Activated CD8-positive, alpha-beta memory T cell treated with anti-CD3 and anti-CD28 coated beads for 4 hours (primary cell): ENCODE data around the gene STRIP2.
"Not testable (repeated sequence)": the region's sequence is repeated elsewhere in the genome, so short reads cannot be mapped to it uniquely, and the experiment has no call there.

ENCODE experiments used
- DNase-seq, 2 donors: peaks; one replicate each; pipeline ENCODE4 v3.0.0-alpha.2; 2020; ENCODE audit warnings: low read depth in 2 of 2

Gene STRIP2

DNA sequence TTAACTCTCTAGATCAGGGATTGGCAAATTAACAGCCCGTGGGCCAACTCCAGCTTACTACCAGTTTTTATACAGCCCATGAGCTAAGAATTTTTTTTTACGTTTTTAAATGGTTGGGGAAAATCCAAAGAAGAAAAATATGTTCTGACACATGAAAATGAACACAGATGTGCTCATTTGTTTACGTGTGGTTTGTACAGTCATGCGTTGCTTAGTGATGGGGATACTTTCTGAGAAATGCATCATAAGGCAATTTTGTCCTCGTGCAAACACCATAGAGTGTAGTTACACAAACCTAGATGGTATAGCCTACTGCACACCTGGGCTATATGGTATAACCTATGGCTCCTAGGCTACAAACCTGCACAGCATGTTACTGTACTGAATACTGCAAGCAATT is 59.8 kb downstream of the STRIP2 start:
- no peak for DNase-seq

DNA sequence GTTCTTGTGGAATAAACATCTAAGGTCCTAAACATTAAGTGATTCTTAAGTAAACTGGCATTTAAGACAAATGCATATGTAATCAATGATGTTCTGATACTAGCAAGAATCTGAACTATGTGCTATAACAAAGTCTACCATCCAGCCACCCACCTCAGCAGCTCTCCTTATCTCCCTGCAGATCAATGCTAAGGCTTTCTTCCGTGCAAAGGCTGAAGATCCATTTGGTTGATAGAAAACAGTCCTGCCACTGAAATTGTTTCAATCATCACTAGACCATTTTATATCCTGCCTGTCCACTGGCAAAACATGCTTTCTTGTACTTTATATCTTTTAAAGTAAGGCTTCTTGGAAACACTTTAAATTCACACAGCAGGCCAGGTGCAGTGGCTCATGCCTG is 61.8 kb downstream of the STRIP2 start:
- DNase-seq = no peak

DNA sequence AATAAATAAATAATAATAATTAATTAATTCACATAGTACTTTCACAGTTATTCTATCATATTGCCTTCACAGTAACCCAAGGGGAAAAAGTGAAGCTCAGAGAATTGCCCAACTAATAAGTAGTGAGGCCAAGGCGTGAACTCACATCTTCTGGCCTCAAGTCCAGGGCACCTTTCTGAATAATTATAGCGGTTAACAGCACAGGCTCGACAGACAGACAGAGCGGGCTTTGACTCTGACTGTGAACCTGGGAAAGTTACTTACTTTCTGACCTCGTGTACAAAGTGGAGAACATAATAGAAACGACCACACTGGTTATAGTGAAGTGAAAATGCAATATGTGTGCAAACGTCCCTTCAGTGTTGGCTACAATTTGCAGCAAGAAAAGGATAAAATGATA is 62.4 kb downstream of the STRIP2 start:
- no peak for DNase-seq

DNA sequence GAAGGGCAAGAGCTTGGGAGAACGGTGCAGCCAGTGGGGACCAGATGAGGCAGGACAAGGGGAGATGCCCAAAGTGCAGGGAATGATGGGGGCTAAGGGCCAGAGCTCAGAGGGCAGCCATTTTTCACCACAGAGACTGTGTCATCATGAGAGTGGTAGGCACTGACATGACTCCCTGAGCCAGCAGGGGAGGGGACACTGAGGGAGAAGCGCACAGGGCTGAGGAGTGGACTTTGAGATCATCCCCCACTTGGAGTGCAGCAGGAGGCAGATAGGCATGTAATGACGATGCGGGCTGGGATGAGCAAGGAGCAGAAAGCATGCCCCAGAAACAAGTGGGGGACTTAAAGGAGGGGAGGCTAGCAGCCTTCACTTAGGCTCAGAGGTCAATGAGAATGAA is 62.9 kb downstream of the STRIP2 start:
- no peak for DNase-seq

DNA sequence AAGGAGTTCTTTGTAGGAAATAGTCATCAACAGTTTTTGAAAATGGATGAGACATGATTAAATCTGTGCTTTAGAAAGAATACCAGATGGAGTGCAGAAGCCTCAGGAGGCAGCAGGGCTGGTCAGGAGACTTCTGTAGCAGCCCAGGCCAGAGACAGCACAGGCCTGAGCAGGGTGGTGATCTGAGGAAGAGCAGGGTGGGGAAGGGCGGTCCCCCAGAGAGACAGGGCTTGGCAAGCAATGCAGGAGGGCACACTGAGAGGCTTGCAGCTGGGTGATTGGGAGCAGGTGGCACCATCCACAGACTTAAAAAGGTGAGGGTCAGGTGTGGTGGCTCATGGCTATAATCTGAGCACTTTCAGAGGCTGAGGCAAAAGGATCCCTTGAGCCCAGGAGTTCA is 63.8 kb downstream of the STRIP2 start:
- no peak for DNase-seq

DNA sequence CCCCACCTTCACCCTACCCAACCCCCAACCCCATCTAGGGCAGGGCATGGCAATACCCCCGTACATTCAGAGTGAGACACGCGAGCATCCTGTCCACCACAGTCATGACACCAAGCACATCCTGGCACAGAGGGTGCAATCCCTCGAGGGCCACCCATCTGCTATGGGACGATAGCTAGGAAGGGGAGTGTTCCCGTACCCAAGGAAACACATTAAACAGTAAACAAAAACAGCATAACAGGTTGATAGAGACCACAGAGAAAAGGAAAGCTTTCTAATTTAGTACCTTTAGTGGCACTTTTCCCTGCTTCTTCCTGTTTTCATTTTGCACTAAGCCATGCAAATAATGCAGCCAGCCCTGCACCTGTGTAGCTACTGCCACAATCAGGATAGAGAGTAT is 65.8 kb downstream of the STRIP2 start:
- no peak for DNase-seq

DNA sequence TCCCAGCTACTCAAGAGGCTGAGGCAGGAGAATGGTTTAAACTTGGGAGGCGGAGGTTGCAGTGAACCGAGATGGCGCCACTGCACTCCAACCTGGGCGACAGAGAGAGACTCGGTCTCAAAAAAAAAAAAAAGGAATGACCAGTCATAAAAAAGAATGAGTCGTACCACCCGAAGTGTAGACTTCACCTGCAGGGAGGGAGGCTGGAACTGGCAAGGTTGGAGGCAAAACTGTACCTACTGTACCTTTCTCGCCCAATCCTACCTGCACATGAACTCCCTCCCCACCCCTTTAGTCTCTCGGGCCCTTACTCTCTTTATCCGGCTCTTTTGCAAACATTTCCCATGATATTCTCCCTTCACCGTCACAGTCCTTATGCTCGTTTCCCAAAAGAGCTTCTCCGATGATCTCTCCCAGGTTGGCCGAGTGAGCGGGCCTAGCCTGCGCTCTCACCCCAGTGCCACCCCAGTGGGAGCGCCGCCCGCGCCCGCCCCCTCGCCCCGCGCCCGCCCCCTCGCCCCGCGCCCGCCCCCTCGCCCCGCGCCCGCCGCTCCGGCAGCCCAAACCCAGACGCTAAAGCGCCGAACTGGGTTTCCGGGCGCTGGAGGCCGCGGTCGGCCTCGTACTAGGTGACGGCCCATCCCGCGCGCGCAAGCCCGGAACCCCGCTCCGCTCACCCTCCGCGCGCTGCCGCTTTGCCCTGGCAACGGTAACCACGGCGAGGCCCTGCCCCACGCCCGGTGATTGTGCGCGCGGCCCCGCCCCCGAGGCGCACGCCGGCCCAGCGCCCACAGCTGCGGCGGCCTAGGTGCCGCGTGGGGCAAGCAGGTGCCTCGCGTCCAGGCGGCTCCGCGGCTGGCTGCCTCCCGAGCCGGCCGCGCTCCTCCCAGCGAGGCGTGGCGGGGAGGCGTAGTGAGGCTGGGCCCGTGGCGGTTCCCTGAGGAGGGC is 67.8 kb downstream of the STRIP2 start, which contains the start of gene SMKR1:
Gene SMKR1 (plus strand): TSS at position 772 of the 948 bp plus-strand sequence. CDS start 294 bp downstream, outside the sequence.
- peak; percentile 84 to 87 for DNase-seq

DNA sequence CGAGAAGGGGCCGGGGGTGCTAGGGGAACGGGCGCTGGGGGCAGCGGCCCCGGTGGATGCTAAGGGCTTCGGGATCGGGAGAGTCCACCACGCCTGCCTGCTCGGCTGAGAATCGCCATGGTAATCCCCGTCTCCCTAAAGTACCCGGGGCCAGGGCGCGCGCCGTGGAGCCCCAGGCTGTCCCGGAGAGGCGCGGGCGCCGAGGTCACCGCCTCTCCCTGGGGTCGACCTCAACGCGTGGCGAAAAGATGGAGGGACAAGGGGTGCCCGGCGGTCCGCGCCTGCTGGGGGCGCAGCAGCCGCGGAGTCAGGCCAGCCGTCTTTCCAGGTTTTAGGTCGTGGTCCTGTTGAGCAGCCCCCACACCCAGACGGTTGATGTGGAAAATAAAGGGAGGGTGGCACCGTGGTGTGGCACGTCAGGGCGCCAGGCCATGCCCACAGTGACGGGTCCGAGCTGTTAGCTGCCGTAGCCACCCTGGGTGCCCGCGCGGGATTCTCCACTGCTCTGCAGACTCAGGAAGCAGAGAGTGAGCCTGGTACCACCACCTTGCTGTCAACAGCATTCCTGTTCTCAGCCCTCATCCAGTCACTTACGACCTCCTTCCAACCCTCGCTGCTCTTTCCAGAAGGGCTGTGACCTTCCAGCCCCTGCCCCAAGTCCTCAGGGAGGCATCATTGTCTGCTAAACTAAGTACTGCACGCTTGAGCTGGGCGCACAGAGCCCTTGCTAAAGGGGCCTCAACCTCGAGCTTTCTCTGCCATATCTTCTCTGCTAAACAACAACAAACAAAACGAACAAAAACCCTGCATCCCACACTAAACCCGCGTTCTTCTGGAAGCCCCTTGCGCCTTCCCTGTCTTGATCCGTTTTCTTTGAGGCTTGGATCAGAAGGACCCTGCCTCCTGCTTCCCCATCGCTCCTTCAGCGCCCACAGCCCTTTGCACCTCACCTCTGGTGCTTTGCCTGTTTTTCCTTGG is 68.8 kb downstream of the STRIP2 start:
- no peak for DNase-seq

DNA sequence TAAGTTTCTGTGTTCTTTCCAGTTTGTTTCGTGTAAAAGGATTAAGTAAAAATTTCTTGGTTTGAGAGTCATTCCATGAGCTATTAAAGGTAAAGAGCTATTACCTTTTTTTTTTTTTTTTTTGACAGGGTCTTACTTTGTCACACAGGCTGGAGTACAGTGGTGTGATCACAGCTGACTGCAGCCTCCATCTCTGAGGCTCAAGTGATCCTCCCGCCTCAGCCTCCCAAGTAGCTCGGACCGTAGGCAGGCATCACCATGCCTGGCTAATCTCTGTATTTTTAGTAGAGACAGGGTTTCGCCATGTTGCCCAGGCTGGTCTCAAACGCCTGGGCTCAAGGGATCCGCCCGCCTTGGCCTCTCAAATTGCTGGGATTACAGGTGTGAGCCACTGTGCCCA is 69.5 kb downstream of the STRIP2 start:
- no peak for DNase-seq

DNA sequence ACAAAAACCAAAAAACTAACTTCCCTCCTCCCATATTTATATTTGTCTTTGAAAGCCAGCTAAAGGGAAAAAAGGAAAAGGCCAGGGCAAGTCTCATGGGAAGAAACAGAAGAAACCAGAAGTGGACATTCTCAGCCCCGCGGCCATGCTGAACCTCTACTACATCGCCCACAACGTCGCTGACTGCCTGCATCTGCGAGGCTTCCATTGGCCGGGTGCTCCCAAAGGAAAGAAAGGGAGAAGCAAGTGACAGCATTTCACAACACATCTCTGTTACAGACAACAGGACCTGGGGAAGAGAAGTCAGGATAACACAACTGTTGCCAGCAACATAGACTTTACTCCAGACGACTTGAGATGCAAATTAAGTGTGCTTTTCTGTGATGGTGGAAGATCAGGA is 78.0 kb downstream of the STRIP2 start:
- DNase-seq = no peak

DNA sequence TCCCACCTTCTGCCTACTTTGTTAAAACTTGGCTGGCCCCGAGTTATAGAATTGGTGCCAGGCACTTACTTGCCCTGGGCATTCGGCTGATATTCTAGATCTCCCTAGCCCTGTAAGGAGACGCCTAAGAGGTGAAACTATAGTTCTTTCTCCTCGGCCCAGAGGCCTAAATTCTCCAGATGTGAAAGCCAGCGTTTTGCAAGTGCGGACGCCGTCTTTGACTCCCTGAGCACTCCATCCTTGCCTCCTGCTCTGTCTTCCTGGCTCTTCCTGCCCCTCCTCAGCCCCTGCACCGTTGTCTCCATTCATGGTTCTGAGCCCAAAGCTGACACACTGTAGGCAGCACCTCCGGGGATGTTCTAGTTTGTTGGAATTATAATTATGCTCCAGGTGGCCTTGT is 79.3 kb downstream of the STRIP2 start:
- DNase-seq = no peak

DNA sequence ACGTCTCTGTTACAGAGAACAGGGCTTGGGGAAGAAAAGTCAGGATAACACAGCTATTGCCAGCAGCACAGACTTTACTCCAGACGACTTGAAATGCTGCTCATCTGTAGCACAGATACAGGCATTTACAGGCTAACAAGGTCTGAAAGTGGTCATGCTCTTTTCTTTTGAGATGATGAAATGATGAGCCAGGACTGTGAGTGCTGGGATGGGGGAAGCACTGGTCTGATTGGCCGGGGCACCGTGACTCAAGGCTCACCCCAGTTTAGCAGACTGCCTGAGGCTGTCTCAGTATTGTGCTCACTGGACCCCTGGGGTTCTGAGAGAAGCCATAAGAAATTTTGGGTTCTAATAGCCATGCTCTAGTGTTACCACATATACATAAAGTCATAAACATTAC is 80.5 kb downstream of the STRIP2 start:
- no peak for DNase-seq

DNA sequence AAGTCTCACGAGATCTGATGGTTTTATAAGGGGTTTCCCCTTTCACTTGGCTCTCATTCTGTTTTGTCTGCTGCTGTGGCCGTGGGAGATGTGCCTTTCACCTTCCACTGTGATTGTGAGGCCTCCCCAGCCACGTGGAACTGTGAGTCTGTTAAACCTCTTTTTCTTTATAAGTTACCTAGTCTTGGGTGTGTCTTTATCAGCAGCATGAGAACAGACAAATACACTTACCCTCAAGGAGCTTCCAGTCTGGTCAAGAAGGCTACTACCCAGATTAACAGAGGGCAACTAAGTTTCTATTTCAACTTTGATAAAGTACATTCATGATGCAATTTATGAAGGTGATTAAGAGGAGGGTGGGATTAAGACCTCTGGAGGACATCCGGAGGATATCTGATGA is 81.1 kb downstream of the STRIP2 start:
- DNase-seq = no peak

DNA sequence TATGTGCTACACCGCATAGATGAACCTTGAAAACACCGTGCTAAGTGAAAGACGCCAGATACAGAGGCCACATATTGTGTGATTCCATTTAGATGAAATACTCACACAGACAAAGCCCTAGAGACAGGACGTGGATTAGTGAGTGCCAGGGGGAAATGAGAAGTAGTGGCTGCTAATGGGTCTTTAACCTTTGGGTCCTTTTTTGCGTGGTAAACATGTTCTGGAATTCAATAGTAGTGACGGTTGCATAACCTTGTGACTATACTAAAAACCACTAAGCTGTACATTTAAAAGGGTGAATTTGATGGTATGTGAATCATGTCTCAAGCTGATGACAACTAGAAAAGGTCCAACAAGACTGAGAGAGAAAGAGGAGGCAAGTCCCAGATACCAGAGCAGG is 83.7 kb downstream of the STRIP2 start:
- no peak for DNase-seq

DNA sequence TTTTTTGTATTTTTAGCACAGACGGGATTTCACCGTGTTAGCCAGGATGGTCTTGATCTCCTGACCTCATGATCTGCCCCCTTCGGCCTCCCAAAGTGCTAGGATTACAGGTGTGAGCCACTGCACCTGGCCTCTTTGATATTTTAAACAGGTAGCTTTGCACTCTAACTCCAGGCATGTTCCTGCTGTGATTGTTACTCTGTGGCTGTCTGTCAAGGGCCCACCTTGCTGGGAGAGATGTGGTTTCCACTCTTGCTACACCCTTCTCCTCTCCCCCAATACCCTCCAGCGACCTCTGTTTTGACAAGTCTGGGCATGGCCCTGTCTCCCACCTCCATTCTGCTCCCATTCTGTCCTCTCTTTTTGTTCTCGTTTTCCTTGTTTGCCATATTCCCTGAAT is 85.2 kb downstream of the STRIP2 start:
- DNase-seq = no peak

DNA sequence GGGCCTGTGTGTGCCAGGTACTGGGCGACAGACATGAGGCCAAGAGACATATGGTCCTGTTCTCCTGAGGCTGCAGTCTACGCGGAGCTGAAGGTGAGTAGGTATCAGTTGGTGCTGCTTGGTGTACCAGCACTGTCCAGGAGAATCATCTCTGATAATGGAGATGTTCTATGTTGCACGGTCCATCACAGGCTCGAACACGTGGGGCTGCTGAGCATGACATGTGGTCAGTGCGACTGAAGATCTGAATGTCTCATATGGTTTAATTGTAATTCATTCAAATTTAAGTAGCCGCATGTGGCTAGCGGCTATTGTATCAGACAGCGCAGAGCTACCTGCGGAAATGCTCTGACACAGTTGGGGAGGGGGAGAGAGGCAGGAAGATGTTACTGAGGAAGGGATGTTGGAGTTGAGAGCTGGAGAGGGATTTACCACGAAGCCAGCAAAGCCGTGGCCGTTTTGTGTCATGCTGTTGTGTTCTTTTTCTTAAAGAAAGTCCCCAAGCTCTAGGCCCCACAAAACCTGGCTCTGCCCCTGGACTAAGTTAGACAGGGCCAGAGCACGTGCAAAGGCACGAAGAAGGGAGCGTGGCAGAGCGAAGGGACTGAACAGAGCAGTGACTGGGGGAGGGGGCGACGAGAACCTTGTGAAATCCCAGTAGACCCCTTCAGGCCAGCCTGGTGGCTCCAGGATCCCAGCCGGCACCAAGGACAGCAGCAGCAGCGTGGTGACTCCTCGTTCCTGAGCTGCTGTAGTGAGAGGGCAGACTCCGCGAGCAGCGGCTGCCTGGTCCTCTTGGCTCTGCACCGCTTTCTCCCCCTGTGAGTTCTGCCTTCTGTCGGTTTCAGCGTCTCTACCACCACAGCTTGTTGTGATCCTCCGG is 88.1 kb downstream of the STRIP2 start:
- no peak for DNase-seq

DNA sequence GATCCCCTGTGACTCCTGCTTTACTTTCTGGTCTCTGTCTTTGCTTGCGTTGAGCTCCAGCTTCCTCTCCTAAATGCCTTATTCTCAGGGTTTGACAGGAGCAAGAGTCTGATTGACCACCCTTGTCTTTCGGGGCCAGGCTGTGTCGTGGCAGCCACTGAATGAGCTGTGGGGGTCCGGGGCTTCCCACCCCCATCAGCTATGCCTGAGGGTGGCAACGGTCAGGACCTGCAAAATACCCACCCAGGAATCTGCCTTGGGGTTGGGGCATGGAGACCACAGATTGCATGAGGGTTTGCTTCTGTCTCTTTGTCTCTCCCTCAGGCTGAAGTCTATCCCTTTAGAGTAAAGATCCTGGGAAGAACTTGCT is 88.7 kb downstream of the STRIP2 start:
- DNase-seq = no peak

DNA sequence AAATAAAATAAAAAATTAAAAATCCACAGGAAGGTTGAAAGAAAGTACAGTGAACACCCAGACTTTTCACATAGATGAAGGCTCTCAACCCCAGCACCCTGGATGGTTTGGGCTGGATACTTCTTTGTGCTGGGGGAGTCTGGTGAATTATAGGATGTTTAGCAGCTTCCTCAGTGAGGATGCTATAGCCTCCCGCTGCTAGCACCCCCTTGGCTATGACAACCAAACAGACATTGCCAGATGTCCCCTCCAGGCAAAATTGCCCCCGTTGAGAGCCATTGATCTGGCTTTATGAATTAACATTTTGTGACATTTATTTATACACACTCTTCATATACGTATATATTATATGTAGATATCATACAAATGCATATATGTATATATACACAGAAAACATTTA is 89.7 kb downstream of the STRIP2 start:
- DNase-seq = no peak

DNA sequence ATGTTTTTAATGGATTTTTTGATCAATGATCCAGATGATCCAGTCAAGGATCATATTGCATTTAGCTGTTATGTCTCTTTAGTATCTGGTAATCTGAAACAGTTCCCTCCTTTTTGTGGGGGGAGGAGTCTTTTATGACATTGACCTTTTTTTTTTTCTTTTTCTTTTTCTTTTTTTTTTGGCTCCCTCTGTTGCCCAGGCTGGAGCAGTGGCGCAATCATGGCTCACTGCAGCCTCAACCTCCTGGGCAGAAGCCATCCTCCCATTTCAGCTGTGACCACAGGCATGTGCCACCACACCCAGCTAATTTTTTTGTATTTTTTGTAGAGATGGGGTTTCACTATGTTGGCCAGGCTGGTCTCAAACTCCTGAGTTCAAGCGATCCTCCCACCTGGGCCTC is 90.2 kb downstream of the STRIP2 start:
- DNase-seq = not testable (repeated sequence)

DNA sequence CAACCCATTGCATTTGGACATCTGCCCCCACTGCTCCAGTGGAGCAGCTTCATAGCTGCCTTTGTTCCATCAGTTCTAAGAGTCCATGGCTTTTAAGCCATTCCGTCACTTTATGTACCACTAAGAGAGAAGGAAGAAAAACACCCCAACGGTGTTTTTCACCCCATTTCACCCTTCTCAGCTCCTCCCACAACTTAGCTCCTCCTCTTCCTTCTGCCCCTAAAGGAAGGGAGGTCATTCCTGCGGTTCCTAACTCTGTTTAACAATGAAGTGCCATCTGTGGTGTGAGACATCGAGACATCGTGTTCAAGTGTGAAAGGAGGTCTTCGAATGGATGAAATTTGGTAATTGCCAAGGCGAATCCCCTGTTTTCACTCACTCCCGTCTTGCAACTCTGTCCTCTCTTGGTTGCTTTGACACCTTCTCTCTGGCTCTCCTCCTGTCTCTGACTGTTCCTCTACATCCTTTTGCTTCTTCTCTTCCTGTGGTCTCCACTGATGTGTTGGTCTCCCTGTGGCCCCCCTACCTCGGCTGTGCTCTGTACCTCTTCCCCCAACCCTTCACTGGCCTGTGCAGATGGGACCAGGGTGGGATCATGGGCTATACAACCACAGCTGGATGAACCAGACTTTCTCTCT is 91.1 kb downstream of the STRIP2 start:
- no peak for DNase-seq

DNA sequence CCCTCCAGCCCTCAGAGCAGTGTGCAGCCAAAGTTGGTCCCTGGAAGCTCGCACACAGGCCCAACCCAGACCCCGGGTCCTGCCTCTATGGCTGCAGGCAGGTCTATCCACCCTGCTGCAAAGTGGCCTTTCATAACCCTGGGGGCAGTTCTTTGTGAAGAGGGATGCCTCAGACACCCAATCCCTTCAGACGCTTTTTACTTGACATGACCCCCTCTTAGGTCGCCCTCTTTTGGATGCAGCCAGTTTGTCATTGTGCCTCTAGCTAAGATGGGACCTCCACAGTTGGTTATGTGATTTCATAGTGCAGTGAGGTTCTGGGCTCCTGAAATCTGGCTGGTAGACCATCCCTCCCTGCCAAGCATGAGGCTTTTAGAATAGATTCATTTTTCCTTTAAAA is 95.4 kb downstream of the STRIP2 start:
- DNase-seq = no peak
